Upper lobe of left lung (tissue), 6 donors: Measurements from ENCODE around the gene OR6S1. TPM values are rescaled to one million over a fixed set of nuclear protein-coding genes. Genes with fewer than 3 reads are reported as not detected.
"Not testable (repeated sequence)": the region's sequence is repeated elsewhere in the genome, so short reads cannot be mapped to it uniquely, and the experiment has no call there.

ENCODE experiments used
- ATAC-seq, 2 donors: fragments of 200-7000 bp; cut with Tn5 transposase; one replicate each; pipeline ENCODE4 v1.9.1; 2022; ENCODE audit warnings: mild to moderate bottlenecking in 2 of 2, moderate library complexity in 2 of 2; ENCODE audit not compliant: low FRiP score in 2 of 2
- DNase-seq, 2 donors: peaks; one replicate each; pipeline ENCODE4 v3.0.0-alpha.2; 2019 to 2020
- H3K27ac ChIP-seq, 4 donors: fragments of 200-600 bp; sonication (generic); one replicate each; pipeline ENCODE4 v1.5.1; 2016 to 2019
- H3K27me3 ChIP-seq, 4 donors: fragments of 200-600 bp; sonication (generic); one replicate each; pipeline ENCODE4 v1.5.1; 2017 to 2019
- H3K36me3 ChIP-seq, 4 donors: fragments of 200-600 bp; sonication (generic); one replicate each; pipeline ENCODE4 v1.5.1; 2016 to 2019
- H3K4me1 ChIP-seq, 4 donors: fragments of 200-600 bp; sonication (generic); one replicate each; pipeline ENCODE4 v1.5.1; 2018 to 2019
- H3K4me3 ChIP-seq, 4 donors: fragments of 200-600 bp; sonication (generic); one replicate each; pipeline ENCODE4 v1.5.1; 2017 to 2019; ENCODE audit warnings: mild to moderate bottlenecking in 2 of 4, moderate library complexity in 1 of 4
- H3K9me3 ChIP-seq, 4 donors: fragments of 200-600 bp; sonication (generic); one replicate each; pipeline ENCODE4 v1.5.1; 2018 to 2019
- EP300 ChIP-seq, 4 donors: sonication (generic); formaldehyde crosslinking; IDR thresholded peaks; one replicate each; pipeline ENCODE4 v1.5.1; 2017; ENCODE audit warnings: antibody characterized with exemption in 4 of 4, control low read depth in 2 of 4
- POLR2A ChIP-seq, 4 donors: fragments of 450-650 bp; IDR thresholded peaks; one replicate each; pipeline ENCODE4 v1.5.1; 2016 to 2017; ENCODE audit warnings: antibody characterized with exemption in 4 of 4, mild to moderate bottlenecking in 2 of 4
- POLR2AphosphoS5 ChIP-seq, 2 donors: sonication (generic); formaldehyde crosslinking; IDR thresholded peaks; one replicate each; pipeline ENCODE4 v1.5.1; 2017; ENCODE audit warnings: antibody characterized with exemption in 2 of 2
- WGBS, 2 donors: methylation state at CpG; one replicate each; pipeline ENCODE4 v1.1.5; 2017 to 2018; 5-methylcytosine and 5-hydroxymethylcytosine counted together
- total RNA-seq, 6 donors: library from RNA; depleted of rRNA in 4 of 6; stranded (reverse); fragments of >200 nt in 4 of 6; gene quantifications; one replicate each; pipeline versions ENCODE4 v1.1.0 to v1.2.1, GENCODE V29; 2016 to 2021
- TF ChIP-seq, protein P1 (sequence below), 6 experiments: fragments of 450-650 bp in 4 of 6; fragments of 200-600 bp in 2 of 6; sonication (generic) in 2 of 6; IDR thresholded peaks; one replicate each; pipeline ENCODE4 v1.5.1; 2016 to 2019; ENCODE audit warnings: antibody characterized with exemption in 6 of 6
- donor health status: DM: no; HTN: no; CAD: no; lungs with moderate emphysema.
- donor health status: DM: no; HTN: yes; CAD: no; lungs with severe emphysema.

The OR6S1 gene
- total RNA-seq, 6 donors from 2014 or later = not detected

DNA sequence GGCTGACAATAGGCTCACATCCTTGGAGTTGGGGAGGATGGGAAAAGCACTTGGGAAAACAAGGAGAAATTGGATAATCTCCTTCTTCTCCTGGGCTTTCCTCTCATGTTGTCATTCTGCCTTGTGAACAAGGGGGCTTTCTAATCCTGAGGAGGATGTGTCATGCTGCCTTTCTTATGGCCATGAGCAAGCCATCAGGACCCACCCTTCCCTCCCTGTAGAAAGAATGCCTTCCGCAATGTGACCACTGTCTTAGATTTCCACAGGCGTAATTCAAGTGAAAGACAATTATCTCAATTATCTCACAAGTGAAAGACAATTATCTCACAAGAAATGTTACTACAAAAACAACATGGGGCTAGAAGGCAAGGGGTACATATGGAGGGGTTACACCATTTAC, 3.0 kb upstream of the OR6S1 start:
- TF ChIP-seq POLR2AphosphoS5 (IDR thresholded peaks at IDR 0.05) = no peak
- no peak for TF ChIP-seq EP300 (IDR thresholded peaks at IDR 0.05)
- TF ChIP-seq, protein P1, sequence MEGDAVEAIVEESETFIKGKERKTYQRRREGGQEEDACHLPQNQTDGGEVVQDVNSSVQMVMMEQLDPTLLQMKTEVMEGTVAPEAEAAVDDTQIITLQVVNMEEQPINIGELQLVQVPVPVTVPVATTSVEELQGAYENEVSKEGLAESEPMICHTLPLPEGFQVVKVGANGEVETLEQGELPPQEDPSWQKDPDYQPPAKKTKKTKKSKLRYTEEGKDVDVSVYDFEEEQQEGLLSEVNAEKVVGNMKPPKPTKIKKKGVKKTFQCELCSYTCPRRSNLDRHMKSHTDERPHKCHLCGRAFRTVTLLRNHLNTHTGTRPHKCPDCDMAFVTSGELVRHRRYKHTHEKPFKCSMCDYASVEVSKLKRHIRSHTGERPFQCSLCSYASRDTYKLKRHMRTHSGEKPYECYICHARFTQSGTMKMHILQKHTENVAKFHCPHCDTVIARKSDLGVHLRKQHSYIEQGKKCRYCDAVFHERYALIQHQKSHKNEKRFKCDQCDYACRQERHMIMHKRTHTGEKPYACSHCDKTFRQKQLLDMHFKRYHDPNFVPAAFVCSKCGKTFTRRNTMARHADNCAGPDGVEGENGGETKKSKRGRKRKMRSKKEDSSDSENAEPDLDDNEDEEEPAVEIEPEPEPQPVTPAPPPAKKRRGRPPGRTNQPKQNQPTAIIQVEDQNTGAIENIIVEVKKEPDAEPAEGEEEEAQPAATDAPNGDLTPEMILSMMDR (IDR thresholded peaks at IDR 0.05) = no peak
- TF ChIP-seq POLR2A (IDR thresholded peaks at IDR 0.05) = no peak
- Histone ChIP-seq H3K9me3 (no peaks in the 10 kb centered on the region), H3K36me3 (no peaks in the 10 kb centered on the region), H3K27me3 (no peaks in the 10 kb centered on the region), H3K4me1 (no peaks in the 10 kb centered on the region), H3K4me3 (no peak overlapping the region), H3K27ac (no peak overlapping the region)
- no peak for ATAC-seq
- DNase-seq = no peak
- 94 to 97% methylated on average over 2 of the region's 2 CpGs for WGBS, 2 donors

DNA sequence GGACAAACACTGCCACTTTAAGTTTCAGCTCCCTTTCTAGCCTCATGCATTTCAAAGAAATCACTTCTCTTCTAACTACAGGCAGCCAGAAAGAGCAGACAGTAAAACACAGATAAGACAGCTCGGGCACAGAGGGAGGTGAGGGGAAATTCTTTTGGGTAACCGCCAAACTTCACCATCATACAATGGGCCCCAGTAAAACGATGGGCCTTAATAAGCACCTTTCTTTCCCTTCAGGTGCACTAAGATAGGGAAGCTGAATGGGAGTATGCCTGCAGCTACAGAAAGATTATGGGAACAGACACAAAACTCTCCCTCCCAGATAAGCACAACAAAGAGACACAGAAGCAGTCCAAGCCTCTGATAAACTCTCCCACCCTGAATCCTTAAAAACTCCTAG, 1.3 kb upstream of the OR6S1 start:
- not testable (repeated sequence) for H3K27me3 ChIP-seq, DNase-seq, H3K27ac ChIP-seq, ATAC-seq, H3K4me1 ChIP-seq, H3K9me3 ChIP-seq, H3K4me3 ChIP-seq, H3K36me3 ChIP-seq
- WGBS, 2 donors = 25 to 29% methylated on average over 3 of the region's 3 CpGs

DNA sequence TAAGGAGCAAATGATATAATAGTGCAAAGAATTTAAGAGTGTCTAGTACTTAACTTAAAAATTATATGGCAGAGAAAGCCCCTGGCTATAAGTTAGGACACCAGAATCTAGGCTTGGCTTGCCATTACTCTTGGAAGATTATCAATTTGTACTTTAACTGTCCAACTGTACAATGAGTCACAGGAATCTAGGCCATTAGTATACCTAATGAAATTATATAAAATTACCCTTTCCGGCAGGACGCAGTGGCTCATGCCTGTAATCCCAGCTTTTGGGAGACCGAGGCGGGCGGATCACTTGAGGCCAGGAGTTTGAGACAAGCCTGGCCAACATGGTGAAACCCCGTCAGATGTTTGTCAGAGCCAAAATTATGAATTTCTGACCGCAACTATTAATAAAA, 691 bp upstream of the OR6S1 start:
- Histone ChIP-seq H3K4me3 (no peak overlapping the region), H3K36me3 (no peaks in the 10 kb centered on the region), H3K9me3 (no peaks in the 10 kb centered on the region), H3K4me1 (no peaks in the 10 kb centered on the region), H3K27me3 (no peaks in the 10 kb centered on the region), H3K27ac (no peak overlapping the region)
- DNase-seq = no peak
- TF ChIP-seq POLR2A (IDR thresholded peaks at IDR 0.05) (no peak), EP300 (IDR thresholded peaks at IDR 0.05) (no peak), POLR2AphosphoS5 (IDR thresholded peaks at IDR 0.05) (no peak)
- TF ChIP-seq, protein P1 (IDR thresholded peaks at IDR 0.05) = no peak
- no peak for ATAC-seq
- 92 to 95% methylated on average over 7 of the region's 7 CpGs for WGBS, 2 donors

DNA sequence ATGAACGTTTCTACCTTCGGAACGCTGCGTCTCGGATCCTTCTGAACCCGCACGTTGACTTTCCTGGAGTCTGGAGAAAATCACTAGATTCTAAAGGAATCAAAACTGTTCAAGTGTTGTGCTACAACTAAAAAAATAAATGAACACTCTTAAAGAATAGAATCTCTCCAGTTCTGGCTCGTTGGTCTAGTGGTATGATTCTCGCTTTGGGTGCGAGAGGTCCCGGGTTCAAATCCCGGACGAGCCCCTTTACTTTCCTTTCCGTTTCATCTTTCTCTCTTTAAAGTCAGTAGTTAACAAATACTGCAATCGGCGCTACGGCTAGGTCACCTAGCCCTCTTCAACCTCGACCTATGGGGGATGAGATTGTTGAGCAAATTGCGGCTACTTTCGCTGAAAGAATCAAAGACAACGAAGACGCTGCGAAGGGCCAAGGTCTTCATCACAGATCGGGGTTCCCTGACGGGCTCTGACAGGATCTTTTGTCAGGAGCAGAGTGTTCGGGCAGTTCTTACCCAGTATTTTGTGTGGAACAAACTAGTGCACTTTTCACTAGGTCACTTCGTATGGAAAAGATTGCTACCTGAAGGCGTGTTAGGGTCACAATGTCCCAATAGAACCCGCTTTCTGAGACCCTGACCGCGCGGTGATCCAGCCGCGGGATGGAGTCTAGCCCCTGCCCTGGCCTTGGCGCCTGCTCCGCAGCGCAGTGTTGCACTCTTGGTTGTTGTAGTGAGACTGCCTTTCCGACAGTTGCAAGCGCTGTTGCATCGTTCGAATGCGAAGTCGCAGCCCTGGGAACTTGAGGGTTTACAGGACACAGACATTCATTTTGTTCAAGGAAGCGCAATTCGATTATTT, 8.4 kb downstream of the OR6S1 start:
- Histone ChIP-seq H3K4me3 (peak overlapping the region in 3 of 4 donors; percentile 20 to 40 (median 37)), H3K27me3 (peaks cover 0 to 10% (median under 1%) of the 10 kb centered on the region in 4 donors), H3K27ac (no peak overlapping the region), H3K36me3 (no peaks in the 10 kb centered on the region), H3K4me1 (peaks cover 23 to 33% (median 26%) of the 10 kb centered on the region in 4 donors), H3K9me3 (no peaks in the 10 kb centered on the region)
- ATAC-seq (peak in 1 of 2 donors; percentile 63), DNase-seq (no peak)
- 4 to 6% methylated on average over 45 of the region's 45 CpGs for WGBS, 2 donors
- TF ChIP-seq EP300 (IDR thresholded peaks at IDR 0.05) = no peak
- TF ChIP-seq POLR2A (IDR thresholded peaks at IDR 0.05) = no peak
- TF ChIP-seq POLR2AphosphoS5 (IDR thresholded peaks at IDR 0.05) = no peak
- TF ChIP-seq, protein P1 (IDR thresholded peaks at IDR 0.05) = no peak

DNA sequence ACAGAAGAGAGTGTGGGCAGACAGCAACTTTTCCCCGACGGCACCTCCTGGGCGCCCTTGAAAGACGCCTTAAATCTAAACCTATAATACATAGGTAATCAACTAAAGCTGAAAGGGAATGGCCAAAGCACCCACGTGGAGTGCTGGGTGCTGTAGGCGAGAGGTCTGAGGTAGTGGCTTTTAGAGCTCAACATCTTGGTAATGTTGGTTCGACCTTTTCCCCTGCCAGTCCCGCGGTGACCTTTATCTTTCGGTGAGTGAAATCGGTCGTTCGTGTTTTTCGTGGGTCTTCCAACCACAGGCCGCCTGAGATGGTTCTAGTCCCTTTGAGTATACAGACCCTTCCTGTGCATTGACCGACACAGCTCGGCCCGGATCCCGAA, 9.1 kb downstream of the OR6S1 start:
- 1 to 6% methylated on average over 19 of the region's 19 CpGs for WGBS, 2 donors
- TF ChIP-seq POLR2A (IDR thresholded peaks at IDR 0.05) (no peak), EP300 (IDR thresholded peaks at IDR 0.05) (no peak), POLR2AphosphoS5 (IDR thresholded peaks at IDR 0.05) (no peak)
- TF ChIP-seq, protein P1 (IDR thresholded peaks at IDR 0.05) = no peak
- Histone ChIP-seq H3K4me3 (peak overlapping the region in 3 of 4 donors; percentile 20 to 40 (median 37)), H3K27ac (no peak overlapping the region), H3K9me3 (no peaks in the 10 kb centered on the region), H3K27me3 (peaks cover 0 to 10% (median under 1%) of the 10 kb centered on the region in 4 donors), H3K4me1 (peaks cover 23 to 33% (median 26%) of the 10 kb centered on the region in 4 donors), H3K36me3 (no peaks in the 10 kb centered on the region)
- ATAC-seq = no peak
- DNase-seq = no peak
